ENCODE data around the gene BLTP3B.

The BLTP3B gene

DNA sequence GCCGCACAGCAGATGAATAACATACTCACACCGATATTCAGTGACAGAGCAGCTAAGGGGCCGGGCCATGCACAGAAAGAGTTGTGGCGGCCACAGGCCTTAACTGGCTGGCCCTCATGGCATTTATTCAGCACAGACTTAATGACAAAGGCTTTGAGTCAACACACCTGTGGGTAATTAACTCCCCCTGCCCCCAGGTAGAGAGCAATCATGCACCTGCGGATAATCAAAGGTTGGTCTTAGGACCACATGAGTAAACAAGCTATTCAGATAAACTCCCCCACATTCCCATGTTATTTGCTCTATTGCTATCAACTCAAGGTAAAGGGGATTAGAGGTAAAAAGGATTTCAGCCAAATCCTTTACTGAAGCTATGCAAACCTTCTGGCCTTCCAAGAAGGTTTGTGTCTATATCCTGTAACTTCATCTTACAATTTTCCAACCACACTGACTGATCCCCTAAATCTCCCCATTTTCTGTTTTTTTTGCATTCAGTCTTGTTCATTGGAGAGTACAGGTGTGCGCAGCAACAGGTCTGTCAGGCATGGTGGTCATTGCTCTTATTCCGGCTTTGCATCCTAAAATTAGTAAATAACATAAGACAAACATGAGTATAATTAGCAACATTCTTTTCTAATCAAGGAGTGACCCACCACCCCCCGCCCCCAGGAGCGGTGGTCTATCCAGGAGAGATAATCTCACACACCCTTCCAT is 16.9 kb upstream of the BLTP3B start:
- DNase-seq (ENCODE audit: low read depth): no peak

DNA sequence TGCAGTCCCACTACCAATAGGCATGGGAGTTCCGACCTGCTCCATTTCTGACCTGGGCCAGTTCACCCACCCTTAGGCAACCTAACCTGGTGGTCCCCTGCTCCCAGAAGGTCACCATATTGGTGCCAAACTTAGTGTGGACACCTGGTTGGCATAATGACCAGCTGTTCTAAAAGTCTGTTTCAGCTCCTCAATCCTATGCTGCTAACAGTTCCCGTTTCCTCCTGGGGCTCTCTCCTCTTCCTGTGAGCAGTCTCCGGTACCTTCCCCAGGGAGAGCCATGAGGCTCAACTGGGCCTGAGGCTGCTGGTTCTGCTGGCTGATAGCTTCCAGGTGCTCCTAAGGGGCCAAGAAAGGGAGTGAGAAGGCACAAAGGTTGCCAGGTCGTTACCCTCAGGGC is 15.9 kb upstream of the BLTP3B start:
- DNase-seq (ENCODE audit: low read depth): no peak

DNA sequence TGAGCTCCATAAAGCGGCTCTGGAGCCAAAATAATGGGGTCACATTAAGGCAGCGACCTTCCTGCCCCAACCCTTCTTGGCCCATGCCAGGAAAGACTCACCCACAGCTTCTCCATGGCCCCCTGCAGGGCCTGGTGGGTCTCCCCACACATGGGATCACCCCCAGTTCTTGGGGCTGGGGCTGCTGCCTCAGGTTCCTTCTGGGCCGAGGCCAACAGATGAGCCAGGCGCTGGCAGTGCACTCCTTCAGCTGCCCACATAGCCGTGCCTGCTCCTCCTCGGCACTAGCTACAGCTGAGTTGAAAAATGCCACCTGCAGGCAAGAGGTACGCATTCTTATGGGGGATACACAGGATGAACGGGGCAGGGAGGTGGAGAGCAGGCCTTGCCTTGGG is 14.8 kb upstream of the BLTP3B start:
- DNase-seq (ENCODE audit: low read depth): no peak

DNA sequence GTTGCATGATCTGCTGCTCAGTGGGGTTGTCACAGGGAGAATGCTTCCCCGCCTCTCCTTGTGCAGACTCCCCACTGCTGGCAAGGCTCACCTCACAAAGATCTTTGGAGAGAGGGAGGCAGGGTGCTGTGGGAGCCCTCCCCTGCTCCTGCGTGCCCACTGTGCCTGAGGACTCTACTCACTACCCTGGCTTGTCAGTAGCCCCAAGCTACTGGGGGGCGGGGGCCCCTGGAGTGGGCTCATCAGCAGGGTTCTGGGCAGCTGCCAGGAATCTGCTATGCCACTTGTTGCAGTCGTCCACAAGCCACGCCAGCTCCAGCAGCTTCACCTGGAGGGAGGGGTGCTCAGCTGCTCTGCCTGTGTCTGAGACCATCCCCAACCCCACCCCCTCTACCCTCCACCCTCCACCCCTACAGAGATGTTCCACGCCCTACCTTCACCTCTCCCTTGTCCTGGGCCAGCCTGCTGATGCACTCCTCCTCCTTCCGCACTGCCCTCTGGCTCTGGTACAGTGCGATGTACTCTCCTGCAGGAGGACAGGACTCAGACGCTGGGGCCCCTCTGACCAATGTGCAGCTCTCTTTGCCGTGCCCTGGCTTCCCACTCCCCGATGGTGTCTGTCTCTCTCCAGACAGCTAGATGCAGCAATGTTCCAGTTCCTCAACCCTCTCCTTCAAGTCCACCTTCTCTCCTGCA is 14.2 kb upstream of the BLTP3B start:
- no peak for DNase-seq (ENCODE audit: low read depth)

DNA sequence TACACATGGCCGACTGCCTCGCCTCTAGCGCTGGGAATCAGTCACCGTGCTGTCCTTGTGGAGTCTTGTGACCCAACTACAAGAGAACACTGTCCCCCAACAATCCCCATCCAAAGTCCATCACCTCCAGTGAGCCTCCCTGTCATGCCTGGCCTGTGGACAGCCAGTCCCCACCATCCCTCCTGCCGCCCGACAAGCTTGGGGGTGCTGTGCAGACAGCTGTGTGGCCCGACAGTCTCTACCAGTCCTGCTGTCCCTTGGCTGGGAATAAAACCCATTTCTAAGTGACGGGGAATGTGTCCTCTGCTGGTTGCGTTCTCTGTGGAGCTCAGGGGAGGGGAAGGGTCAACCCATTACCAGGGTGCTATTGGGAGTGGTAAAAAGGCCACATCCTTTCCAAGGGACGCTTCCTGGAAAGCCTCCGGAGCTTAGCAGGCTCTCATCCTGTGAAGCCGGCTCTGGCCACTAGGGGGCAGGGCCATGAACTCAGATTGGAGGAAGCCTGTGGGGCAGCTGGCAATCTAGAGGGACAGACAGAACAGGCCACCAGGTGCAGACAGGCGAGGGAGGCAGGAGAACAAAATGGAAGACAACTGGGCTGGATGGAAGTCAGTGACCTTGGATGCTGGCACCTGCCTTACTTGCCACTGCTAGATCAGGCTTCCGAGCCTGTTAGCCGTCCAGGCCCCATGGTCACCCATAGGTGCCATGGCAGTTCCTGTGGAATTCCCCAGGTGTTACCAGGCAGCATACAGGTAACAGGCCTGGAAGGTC is 12.0 kb upstream of the BLTP3B start:
- peak; percentile 66 for DNase-seq (ENCODE audit: low read depth)

DNA sequence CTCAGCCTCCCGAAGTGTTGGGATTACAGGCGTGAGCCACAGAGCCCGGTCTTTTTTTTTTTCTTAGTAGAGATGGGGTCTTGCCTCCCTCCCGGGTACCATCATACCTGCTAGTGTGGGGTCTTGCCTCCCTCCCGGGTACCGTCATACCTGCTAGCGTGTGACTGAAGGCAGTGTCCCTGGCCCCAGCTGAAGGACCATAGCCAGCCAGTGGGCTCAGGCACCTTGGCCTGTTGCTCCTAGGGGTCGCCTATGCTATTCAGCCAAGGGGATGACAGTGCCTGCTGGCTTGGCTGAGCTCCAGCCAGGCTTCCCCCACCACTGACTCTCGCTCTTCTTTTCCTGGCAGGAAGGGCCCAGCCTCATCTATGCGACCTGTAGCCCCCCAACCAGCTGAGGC is 10.5 kb upstream of the BLTP3B start:
- no peak for DNase-seq (ENCODE audit: low read depth)

DNA sequence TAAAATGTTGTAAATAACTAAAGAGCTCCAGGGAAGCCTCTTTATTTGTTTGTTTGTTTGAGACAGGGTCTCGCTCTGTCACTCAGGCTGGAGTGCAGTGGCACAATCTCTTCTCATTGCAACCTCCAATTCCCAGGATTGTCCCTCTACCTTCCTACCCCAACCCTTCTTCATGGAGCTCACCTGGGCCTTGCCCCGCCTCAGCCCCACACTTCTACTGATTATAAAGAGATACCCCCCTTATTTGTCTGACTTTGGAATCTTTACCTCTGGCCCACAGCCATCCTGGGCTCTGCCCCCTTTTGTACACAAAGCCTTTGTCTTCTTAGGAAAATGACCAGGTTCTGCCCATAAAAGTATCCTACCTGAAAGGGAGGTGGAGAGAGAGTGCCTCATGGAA is 9.1 kb upstream of the BLTP3B start:
- DNase-seq (ENCODE audit: low read depth): no peak

DNA sequence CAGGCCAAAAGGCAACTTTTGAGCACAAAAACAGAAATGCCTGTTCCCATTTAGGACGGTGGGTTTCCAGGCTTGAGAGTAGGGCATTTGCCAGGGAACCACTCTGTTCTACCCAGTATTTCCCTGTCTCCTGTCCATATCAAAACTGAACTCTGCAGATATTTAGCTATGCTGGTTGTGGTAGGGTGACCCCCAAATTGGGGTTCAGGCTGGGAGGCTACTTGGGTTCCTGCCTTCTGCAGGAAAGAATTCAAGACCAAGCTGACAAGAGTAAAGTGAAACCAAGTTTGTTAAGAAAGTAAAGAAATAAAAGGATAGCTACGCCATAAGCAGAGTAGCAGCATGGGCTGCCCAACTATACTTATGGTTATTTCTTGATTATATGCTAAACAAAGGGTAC is 3.6 kb upstream of the BLTP3B start:
- DNase-seq (ENCODE audit: low read depth): no peak

DNA sequence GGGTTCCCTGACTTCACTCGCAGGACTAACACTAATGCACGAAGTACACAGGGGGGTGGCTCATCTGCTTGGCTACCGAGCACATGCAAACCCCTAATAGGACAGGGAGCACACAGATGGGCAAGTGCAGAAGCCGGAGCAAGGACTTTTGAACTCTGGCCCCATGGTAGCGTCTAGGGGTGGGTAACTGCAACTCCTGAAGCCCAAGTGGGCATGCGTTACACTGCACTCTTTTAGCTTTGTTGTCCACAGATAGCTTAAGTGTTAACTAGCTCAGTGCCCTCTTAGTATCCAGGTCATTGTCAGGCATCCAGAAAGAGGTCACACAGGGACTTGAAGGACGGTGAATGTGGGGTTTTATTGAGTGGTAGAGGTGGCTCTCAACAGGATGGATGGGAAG is 3.0 kb upstream of the BLTP3B start:
- no peak for DNase-seq (ENCODE audit: low read depth)

DNA sequence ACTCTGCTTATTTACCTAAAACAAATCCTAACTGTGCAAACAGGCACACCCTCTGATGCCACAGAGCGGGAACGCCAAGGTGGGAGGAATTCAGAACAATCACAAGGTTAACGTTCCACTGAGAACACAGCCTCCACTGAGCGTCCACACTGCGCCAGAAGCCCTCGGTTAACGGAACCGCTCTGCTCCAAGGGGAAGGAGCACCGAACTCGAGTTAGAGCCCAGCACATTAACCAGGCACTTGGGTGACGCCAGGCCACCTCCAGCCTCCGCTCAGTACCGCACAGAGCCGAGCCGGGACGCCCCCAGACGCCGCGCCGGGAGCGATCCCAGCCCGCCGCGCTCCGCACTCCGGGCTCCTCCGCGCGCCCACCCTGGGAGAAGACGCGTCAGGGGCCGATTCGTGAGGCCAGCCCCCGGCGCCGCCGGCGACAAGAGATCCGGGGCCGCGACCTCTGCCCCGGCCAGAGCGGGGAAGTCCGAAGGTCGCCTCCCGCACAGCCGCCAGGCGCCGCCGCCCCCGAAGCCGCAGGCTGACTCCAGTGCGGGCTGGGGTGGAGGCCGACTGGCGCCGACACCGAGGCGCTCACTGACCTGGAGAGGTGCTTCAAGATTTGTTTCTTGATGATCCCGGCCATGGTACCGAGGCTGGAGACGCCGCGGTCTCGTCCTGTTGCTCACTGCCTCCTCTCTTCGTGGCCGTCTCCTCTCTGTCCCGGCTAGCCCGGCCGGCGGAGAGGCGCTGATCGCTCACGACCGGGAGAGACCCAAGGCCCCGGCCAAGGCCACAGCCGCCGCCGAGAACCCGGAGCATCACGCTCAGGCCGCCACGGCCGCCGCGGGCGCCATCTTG is 450 bp downstream of the BLTP3B start:
- no peak for DNase-seq (ENCODE audit: low read depth)

DNA sequence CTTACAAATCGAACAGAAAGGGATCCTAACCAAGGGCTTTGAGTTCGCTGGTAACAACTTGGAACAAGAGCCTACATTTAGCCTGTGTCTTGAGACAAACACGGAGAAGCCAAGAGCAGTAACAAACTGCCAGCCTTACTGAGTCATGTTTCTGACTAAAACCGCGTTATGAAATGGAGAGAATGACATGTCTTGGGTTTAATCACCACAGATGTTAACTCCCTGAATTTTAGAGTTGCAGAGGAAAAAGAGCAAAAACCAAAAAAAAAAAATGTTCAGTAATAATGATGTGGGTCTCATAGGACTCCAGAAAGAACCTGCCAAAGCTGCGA is 1.0 kb downstream of the BLTP3B start:
- no peak for DNase-seq (ENCODE audit: low read depth)

DNA sequence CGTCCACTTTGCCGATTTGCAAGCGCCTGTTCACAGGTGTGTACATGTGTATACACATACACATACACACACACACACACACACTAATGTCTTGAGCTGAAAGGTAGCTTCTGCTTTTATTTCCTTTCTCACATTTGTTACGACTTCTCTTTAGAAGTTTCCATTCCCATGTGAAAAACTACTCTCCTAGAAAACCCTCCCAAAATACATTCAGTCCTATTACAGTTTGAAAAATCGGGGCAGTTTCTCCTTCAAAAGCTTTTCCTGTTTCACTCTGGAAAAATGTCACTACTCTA is 3.9 kb downstream of the BLTP3B start:
- no peak for DNase-seq (ENCODE audit: low read depth)

DNA sequence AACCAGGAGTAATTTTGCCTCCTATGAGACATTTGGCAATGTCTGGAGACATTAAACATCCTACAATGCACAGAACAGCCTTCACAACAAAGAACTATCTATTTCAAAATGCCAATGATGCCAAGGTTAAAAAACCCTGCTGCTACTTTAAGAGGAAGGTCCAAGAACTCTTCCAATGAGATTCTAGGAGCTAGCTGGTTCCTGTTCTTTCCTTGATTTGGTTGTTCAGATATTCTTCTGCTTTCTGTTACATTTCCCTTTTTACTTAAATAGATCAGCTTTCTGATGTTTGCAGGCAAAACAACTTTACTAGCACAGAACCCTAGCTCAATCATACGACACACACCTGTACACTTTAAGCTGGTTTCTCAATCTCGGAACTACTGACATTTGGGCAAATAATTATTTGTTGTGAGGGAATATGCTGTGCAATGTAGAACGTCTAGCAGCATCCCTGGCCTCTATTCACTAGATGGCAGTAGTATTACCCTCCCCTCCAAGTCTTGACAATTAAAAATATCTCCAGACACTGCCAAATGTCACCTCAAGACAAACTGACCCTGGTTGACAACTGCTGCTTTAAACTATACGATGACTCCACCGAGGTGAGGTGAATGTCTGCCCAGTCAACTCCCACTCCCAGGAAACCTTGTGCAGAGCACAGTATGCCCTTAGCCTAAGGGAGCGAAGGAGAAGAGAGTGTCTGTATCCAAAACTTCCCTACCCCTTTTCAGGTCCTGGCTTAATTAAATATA is 4.4 kb downstream of the BLTP3B start:
- DNase-seq (ENCODE audit: low read depth): no peak

DNA sequence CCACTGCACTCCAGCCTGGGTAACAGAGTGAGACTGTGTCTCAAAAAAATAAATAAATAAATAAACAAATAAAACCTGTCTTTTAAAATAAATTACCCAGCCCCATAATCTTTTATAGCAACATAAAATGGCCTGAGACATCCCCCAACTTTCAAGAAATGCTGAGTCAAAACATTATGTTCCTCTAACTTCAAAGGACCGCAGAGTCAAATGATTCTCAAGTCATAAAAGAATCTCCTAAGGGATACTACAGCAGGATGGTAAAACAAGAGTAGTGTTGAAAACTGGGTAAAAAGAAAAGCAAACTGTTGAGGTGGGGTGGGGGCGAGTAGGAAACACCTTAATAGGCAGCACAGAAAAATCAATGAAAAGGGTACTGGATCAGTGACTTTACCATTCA is 9.5 kb downstream of the BLTP3B start:
- DNase-seq (ENCODE audit: low read depth): no peak

DNA sequence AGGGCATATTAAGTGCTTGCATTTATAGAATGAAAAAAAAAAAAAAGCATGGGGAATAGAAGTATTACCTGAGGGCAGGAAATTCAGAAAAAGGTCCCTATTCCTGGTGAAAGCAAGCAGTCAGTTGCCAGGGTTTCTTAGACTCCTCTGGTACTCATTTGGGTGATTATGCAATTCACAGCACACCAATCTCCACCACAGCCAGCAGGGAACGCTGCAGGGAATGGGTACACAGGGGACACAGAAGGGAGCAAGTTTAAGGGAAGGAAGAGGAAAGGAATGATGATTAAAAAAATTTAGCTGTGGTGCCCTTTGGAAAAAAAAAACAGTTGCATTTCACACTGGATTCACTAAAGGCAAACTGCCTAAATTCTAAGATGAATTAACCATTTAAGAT is 14.2 kb downstream of the BLTP3B start:
- no peak for DNase-seq (ENCODE audit: low read depth)

DNA sequence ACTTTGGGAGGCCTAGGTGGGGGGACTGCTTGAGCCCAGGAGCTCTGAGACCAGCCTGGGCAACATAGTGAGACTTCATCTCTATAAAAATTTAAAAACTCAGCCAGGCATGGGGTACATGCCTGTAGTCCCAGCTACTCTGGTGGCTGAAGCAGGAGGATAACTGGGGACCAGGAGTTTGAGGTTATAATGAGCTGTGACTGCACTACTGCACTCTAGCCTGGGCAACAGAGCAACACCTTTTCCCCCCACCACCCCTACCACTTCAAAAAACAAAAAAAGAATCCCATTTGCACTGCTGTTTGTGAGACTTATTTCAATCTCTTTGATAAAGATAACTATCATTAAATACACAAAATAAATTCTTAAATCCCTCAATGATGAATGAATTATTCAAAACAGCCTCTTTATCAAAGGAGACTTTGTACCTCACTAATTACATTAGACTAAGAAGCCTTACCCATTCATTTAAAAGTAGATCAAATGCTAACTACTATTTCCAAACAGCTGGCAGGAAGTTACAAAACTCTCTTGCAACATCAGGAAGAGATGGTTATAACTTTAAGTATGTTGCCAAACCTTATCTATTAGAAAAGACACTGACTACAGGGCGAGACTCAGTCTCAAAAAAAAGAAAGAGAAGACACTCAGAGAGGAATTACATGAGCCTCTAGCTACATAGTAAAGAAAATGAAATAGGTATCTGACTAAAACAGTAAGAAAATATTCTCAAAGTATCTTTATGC is 14.7 kb downstream of the BLTP3B start:
- no peak for DNase-seq (ENCODE audit: low read depth)

DNA sequence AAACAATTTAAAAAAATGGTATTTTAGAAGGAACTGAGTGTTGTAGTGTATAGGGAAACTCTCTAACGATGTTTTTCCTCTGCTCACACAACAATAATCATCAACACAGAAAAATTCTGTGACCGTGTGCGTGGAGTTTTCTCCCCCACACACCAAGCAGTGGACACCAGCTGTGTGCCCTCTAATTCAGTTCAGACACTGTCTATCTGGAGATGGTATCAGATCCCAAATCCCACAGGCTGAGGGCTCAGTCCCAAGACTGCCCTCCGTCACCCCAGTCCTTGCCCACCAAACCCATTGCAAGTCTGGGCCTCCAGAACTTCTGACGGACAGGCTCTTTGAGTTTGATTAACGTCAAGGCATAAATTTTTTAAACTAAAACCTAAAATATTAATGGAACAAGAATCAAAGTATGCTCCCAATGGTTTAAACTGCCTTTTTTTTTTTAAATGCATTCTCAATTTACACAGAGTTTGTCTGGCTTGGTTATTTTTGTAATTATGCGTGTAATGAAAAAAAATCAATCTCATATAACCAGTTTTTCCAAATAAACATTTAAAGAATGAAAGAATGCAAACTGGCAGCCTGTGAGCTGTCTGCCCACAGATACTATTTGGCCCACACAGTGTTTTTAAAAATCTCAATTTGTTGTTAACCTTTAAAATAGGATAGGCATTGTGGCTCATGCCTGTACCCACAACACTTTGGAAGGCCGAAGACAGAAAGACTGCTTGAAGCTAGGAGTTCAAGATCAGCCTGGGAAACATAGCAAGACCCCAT is 19.2 kb downstream of the BLTP3B start:
- no peak for DNase-seq (ENCODE audit: low read depth)

DNA sequence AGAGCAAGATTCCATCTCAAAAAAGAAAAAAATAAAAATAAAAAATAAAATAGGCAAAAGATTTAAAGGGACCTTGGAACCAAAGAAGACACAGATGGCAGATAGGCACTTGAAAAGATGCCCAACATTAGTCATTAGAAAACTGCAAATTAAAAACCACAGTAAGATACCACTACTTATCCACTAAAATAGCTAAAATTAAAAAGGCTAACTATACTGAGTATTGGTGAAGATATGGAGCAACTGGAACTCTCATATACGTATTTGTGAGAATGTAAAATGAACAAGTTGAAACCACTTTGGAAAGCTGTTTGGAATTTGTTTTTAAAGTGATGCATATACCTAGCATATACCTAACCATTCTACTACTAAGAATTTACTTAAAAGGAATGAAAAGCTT is 22.3 kb downstream of the BLTP3B start:
- DNase-seq (ENCODE audit: low read depth): no peak

DNA sequence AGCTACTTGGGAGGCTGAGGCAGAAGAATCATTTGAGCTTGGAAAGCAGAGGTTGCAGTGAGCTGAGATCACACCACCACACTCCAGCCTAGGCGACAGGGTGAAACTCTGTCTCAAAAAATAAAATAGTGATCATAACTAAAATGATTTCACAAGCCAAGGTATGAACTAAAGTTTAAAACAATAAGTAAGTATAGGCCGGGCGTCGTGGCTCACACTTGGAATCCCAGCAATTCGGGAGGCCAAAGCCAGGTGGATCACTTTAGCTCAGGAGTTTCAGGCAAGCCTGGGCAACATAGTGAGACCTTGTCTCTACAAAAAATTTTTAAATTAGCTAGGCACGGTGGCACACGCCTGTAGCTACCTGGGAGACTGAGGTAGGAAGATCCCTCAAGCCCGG is 27.4 kb downstream of the BLTP3B start:
- no peak for DNase-seq (ENCODE audit: low read depth)

DNA sequence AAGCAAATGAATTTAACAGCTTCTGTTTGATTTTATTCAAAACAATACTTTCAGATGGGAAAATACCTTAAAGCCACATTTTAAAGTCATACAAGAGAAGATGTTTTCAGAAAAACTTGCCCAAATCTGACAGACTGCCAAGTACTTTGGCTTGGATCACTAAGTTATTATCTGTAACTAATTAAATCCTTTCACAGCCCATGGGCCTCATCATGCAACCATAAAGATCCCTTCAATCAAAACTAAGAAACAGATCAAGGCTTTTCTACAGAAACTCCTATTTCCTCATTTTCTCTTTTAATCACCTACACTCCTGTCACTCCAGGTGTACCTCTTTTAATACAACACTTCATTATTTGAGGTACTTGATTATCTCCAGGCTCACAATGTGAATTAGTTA is 28.1 kb downstream of the BLTP3B start:
- DNase-seq (ENCODE audit: low read depth): no peak
